Muscle of arm (tissue), 12 donors: ENCODE data around the gene SEMA5B. TPM values are rescaled to one million over a fixed set of nuclear protein-coding genes. Genes with fewer than 3 reads are reported as not detected.

Experiments used
- DNase-seq: peaks from one replicate; pipeline ENCODE4 v3.0.0-alpha.2; 2013
- polyA plus RNA-seq, 12 donors: library from polyadenylated mRNA; unstranded; fragments of 120-200 nt; gene quantifications; one replicate each; pipeline ENCODE4 v1.2.1, GENCODE V29; 2013; ENCODE audit not compliant: insufficient read length in 12 of 12

SEMA5B gene
- polyA plus RNA-seq, 12 donors = 13.4 to 46.2 (median 24.6) TPM; not detected in 1

- no peak for DNase-seq
These were observed 27.8 kb upstream of the SEMA5B start for GRCh38 chr3:123055352-123055751.

- no peak for DNase-seq
These were observed 27.4 kb upstream of the SEMA5B start for GRCh38 chr3:123054931-123055330.

- DNase-seq = no peak
These were observed 26.7 kb upstream of the SEMA5B start for GRCh38 chr3:123054109-123054778.

GRCh38 chr3:123053107-123053506 is 25.5 kb upstream of the SEMA5B start:
- DNase-seq = no peak

GRCh38 chr3:123050666-123051065 is 23.1 kb upstream of the SEMA5B start:
- DNase-seq = no peak

GRCh38 chr3:123048480-123049237 is 21.1 kb upstream of the SEMA5B start:
- DNase-seq = no peak

GRCh38 chr3:123047062-123047319 is 19.4 kb upstream of the SEMA5B start:
- no peak for DNase-seq

GRCh38 chr3:123046262-123047061 is 18.9 kb upstream of the SEMA5B start:
- DNase-seq = no peak

GRCh38 chr3:123044981-123045763 is 17.6 kb upstream of the SEMA5B start:
- no peak for DNase-seq

GRCh38 chr3:123042413-123042812 is 14.8 kb upstream of the SEMA5B start:
- DNase-seq = no peak

GRCh38 chr3:123039178-123039577 is 11.6 kb upstream of the SEMA5B start:
- no peak for DNase-seq

- DNase-seq = no peak
These were observed 11.2 kb upstream of the SEMA5B start for GRCh38 chr3:123038751-123039150.

- no peak for DNase-seq
These were observed 9.4 kb upstream of the SEMA5B start for GRCh38 chr3:123037015-123037375.

GRCh38 chr3:123036352-123037014 is 8.9 kb upstream of the SEMA5B start:
- DNase-seq = no peak

- no peak for DNase-seq
These were observed 7.4 kb upstream of the SEMA5B start for GRCh38 chr3:123034996-123035395.

GRCh38 chr3:123034120-123034519 is 6.6 kb upstream of the SEMA5B start:
- no peak for DNase-seq

- DNase-seq = no peak
These were observed 4.5 kb upstream of the SEMA5B start for GRCh38 chr3:123032057-123032456.

- no peak for DNase-seq
These were observed 3.5 kb upstream of the SEMA5B start for GRCh38 chr3:123031051-123031450.

GRCh38 chr3:123028233-123028828 is 768 bp upstream of the SEMA5B start:
- DNase-seq = peak; percentile 79

GRCh38 chr3:123026565-123027291 is 835 bp downstream of the SEMA5B start:
- DNase-seq = no peak
